CD14-positive monocyte (primary cell): ENCODE data around the gene IRAG1. TPM values are rescaled to one million over a fixed set of nuclear protein-coding genes. Genes with fewer than 3 reads are reported as not detected.

Source experiments
- DNase-seq, 3 donors: peaks; one replicate each; pipeline ENCODE4 v3.0.0-alpha.2; 2011 to 2022
- H2AFZ ChIP-seq: 2 replicates; pipeline ENCODE4 v1.6.0; 2012; ENCODE audit warnings: mild to moderate bottlenecking, low read depth, low read length, inconsistent platforms; ENCODE audit not compliant: insufficient read depth, poor library complexity, severe bottlenecking
- H3K27ac ChIP-seq, 2 donors: 1 replicate in 1 of 2; 2 replicates in 1 of 2; pipeline ENCODE4 v1.5.1; 2012 to 2013; ENCODE audit warnings: low read length in 2 of 2, control low read depth in 1 of 2, inconsistent platforms in 1 of 2, low read depth in 1 of 2, mild to moderate bottlenecking in 1 of 2
- H3K27me3 ChIP-seq, 2 donors: one replicate each; pipeline versions ENCODE4 v1.6.0 to v1.6.1; 2011 to 2013; ENCODE audit warnings: low read length in 2 of 2; ENCODE audit not compliant: control insufficient read depth in 2 of 2, insufficient read depth in 2 of 2
- H3K36me3 ChIP-seq, 2 donors: replicated peaks in 1 of 2; 1 replicate in 1 of 2; 2 replicates in 1 of 2; pipeline versions ENCODE4 v1.5.1 to v1.6.1; 2012 to 2013; ENCODE audit warnings: low read length in 2 of 2, control low read depth in 1 of 2, inconsistent platforms in 1 of 2, mild to moderate bottlenecking in 1 of 2; ENCODE audit not compliant: insufficient read depth in 2 of 2, control insufficient read depth in 1 of 2
- H3K4me1 ChIP-seq, 2 donors: 1 replicate in 1 of 2; 2 replicates in 1 of 2; pipeline versions ENCODE4 v1.5.1 to v1.6.1; 2012 to 2013; ENCODE audit warnings: low read length in 2 of 2, control low read depth in 1 of 2, inconsistent platforms in 1 of 2, mild to moderate bottlenecking in 1 of 2, moderate library complexity in 1 of 2; ENCODE audit not compliant: insufficient read depth in 2 of 2, control insufficient read depth in 1 of 2
- H3K4me2 ChIP-seq: replicated peaks from 2 replicates; pipeline ENCODE3; 2012; ENCODE audit warnings: low read length, moderate library complexity, mild to moderate bottlenecking; ENCODE audit not compliant: poor library complexity, severe bottlenecking; ENCODE audit errors: extremely low read depth
- H3K4me3 ChIP-seq, 3 experiments: fragments of 200-600 bp in 1 of 3; sonication (generic) in 1 of 3; replicated peaks in 1 of 3; 1 replicate in 2 of 3; 2 replicates in 1 of 3; pipeline ENCODE4 v1.5.1; 2011 to 2013; ENCODE audit warnings: low read length in 3 of 3, mild to moderate bottlenecking in 3 of 3, control low read depth in 2 of 3, low read depth in 2 of 3, inconsistent platforms in 1 of 3, moderate library complexity in 1 of 3
- H3K79me2 ChIP-seq: 2 replicates; pipeline ENCODE4 v1.6.0; 2012; ENCODE audit warnings: mild to moderate bottlenecking, control low read depth, inconsistent platforms, low read length, moderate library complexity; ENCODE audit not compliant: insufficient read depth
- H3K9ac ChIP-seq: 2 replicates; pipeline ENCODE4 v1.6.0; 2017; ENCODE audit warnings: low read length, mild to moderate bottlenecking; ENCODE audit not compliant: insufficient read depth, poor library complexity, severe bottlenecking
- H3K9me3 ChIP-seq, 2 donors: replicated peaks in 1 of 2; 1 replicate in 1 of 2; 2 replicates in 1 of 2; pipeline versions ENCODE4 v1.5.1 to v1.6.1; 2012 to 2013; ENCODE audit warnings: low read length in 2 of 2, control low read depth in 1 of 2; ENCODE audit not compliant: control insufficient read depth in 1 of 2, insufficient read depth in 1 of 2
- H4K20me1 ChIP-seq: 2 replicates; pipeline ENCODE4 v1.6.0; 2012; ENCODE audit warnings: mild to moderate bottlenecking, low read length, control low read depth, moderate library complexity; ENCODE audit not compliant: insufficient read depth
- H3K27ac Mint-ChIP-seq, 7 donors: one replicate each; pipeline ENCODE4 v1.8.0; 2020; ENCODE audit warnings: mild to moderate bottlenecking in 7 of 7, mixed read lengths in 7 of 7, moderate library complexity in 6 of 7, inconsistent platforms in 2 of 7
- H3K27me3 Mint-ChIP-seq, 3 donors: one replicate each; pipeline ENCODE4 v1.8.0; 2021 to 2022; ENCODE audit warnings: low read depth in 3 of 3, mild to moderate bottlenecking in 3 of 3, mixed read lengths in 3 of 3, moderate library complexity in 3 of 3, inconsistent platforms in 1 of 3
- H3K36me3 Mint-ChIP-seq, 2 donors: one replicate each; pipeline ENCODE4 v1.8.0; 2020; ENCODE audit warnings: mixed read lengths in 2 of 2, inconsistent platforms in 1 of 2, mild to moderate bottlenecking in 1 of 2
- H3K4me1 Mint-ChIP-seq: one replicate; pipeline ENCODE4 v1.8.0; 2020; ENCODE audit warnings: mild to moderate bottlenecking, mixed read lengths
- H3K4me3 Mint-ChIP-seq, 2 donors: one replicate each; pipeline ENCODE4 v1.8.0; 2020; ENCODE audit warnings: mild to moderate bottlenecking in 2 of 2, mixed read lengths in 2 of 2, moderate library complexity in 1 of 2
- H3K9me3 Mint-ChIP-seq, 7 donors: one replicate each; pipeline ENCODE4 v1.8.0; 2020 to 2022; ENCODE audit warnings: mixed read lengths in 7 of 7, mild to moderate bottlenecking in 6 of 7, moderate library complexity in 6 of 7, inconsistent platforms in 2 of 7
- WGBS: methylation state at CpG from one replicate; pipeline ENCODE4 v1.1.5; 2013; ENCODE audit warnings: missing lambda C conversion rate; ENCODE audit not compliant: insufficient coverage; 5-methylcytosine and 5-hydroxymethylcytosine counted together
- intact Hi-C, 2 donors: fragments of 100-400 bp; cut with micrococcal nuclease; formaldehyde crosslinking; loops; one replicate each; pipeline versions ENCODE4 v1.15.0 to v1.15.1; 2023
- polyA plus RNA-seq, 3 donors: library from polyadenylated mRNA; depleted of rRNA in 1 of 3; unstranded in 2 of 3; stranded (reverse) in 1 of 3; fragments of 300-500 nt in 2 of 3; fragments of >200 nt in 1 of 3; fragmentation: Illumina TruSeq in 2 of 3; gene quantifications; 1 replicate in 2 of 3; 2 replicates in 1 of 3; pipeline ENCODE4 v1.2.3, GENCODE V29; 2012 to 2021
- TF ChIP-seq, protein P1 (sequence below): fragments of 200-600 bp; IDR thresholded peaks from one replicate; pipeline ENCODE4 v1.8.0; 2022; ENCODE audit warnings: antibody characterized with exemption, mild to moderate bottlenecking

IRAG1 gene
- polyA plus RNA-seq, 3 donors = 3.0 to 4.9 (median 3.3) TPM

- Mint-ChIP-seq H3K36me3 (no peaks in the 10 kb centered on the region), H3K27ac (peak overlapping the region in 2 of 7 donors; percentile 4 to 7), H3K27me3 (peaks cover 6 to 16% (median 6%) of the 10 kb centered on the region in 3 donors), H3K9me3 (peaks cover 0 to 5% (median 0%) of the 10 kb centered on the region in 7 donors), H3K4me1 (peaks cover 40% of the 10 kb centered on the region), H3K4me3 (peak overlapping the region in 1 of 2 donors; percentile 85)
- Histone ChIP-seq H3K9me3 (no peaks in the 10 kb centered on the region), H3K27ac (no peak overlapping the region), H3K36me3 (no peaks in the 10 kb centered on the region), H3K4me2 (peak overlapping the region; percentile 55), H3K4me3 (peak overlapping the region in 1 of 3 experiments; percentile 43), H3K9ac (no peak overlapping the region), H3K4me1 (peaks cover 34 to 44% of the 10 kb centered on the region in 2 donors), H3K27me3 (no peaks in the 10 kb centered on the region), H2AFZ (peak overlapping the region; percentile 51), H4K20me1 (no peaks in the 10 kb centered on the region), H3K79me2 (no peaks in the 10 kb centered on the region)
- peak in 2 of 3 donors; percentile 14 to 32 for DNase-seq
- 8% methylated on average over 5 of the region's 6 CpGs for WGBS
- TF ChIP-seq, protein P1, sequence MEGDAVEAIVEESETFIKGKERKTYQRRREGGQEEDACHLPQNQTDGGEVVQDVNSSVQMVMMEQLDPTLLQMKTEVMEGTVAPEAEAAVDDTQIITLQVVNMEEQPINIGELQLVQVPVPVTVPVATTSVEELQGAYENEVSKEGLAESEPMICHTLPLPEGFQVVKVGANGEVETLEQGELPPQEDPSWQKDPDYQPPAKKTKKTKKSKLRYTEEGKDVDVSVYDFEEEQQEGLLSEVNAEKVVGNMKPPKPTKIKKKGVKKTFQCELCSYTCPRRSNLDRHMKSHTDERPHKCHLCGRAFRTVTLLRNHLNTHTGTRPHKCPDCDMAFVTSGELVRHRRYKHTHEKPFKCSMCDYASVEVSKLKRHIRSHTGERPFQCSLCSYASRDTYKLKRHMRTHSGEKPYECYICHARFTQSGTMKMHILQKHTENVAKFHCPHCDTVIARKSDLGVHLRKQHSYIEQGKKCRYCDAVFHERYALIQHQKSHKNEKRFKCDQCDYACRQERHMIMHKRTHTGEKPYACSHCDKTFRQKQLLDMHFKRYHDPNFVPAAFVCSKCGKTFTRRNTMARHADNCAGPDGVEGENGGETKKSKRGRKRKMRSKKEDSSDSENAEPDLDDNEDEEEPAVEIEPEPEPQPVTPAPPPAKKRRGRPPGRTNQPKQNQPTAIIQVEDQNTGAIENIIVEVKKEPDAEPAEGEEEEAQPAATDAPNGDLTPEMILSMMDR = no peak
- intact Hi-C loops = loop anchor here in 1 of 2 donors (10.0 kb wide), 2 partner anchors 50 to 270 kb away; no protein-coding TSS in a partner anchor
Observed at GRCh38 chr11:10674440-10674855, 19.1 kb downstream of the IRAG1 start.

DNA sequence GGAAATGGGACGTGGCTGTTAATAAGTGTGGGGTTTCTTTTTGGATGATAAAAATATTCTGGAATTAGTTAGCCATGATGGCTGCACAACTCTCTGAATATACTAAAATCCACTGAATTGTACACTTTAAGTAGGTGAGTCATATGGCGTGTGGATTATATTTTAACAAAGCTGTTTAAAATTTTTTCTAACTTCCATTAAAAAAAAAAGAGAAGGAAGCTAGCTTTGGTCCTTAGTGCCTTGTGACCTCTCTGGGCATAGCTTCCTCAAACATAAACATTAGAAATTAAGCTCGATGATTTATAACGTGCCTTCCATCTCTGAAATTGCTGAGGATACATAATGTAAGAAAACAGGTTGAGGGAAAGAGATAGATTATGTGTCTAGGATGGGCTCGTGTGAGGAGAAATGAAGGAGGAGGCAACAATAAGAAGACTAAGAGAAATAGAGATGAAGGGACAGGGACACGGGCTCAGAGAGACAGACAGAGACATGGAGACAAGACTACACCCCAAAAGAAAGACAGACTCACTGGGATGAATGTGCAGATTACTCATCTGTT lies 20.0 kb downstream of the IRAG1 start:
- Histone ChIP-seq H3K36me3 (no peaks in the 10 kb centered on the region), H3K9me3 (no peaks in the 10 kb centered on the region), H2AFZ (no peak overlapping the region), H3K9ac (peak overlapping the region; percentile 18), H3K27ac (peak overlapping the region in 1 of 2 donors; percentile 43), H3K4me2 (peak overlapping the region; percentile 49), H3K4me1 (peaks cover 34 to 44% of the 10 kb centered on the region in 2 donors), H3K79me2 (no peaks in the 10 kb centered on the region), H3K4me3 (peak overlapping the region in 1 of 3 experiments; percentile 46), H4K20me1 (no peaks in the 10 kb centered on the region), H3K27me3 (no peaks in the 10 kb centered on the region)
- H3K27me3 Mint-ChIP-seq = peaks cover 6 to 14% (median 8%) of the 10 kb centered on the region in 3 donors
- H3K9me3 Mint-ChIP-seq = peaks cover 0 to 5% (median 0%) of the 10 kb centered on the region in 7 donors
- H3K27ac Mint-ChIP-seq = peak overlapping the region in 5 of 7 donors; percentile 5 to 90 (median 28)
- TF ChIP-seq, protein P1 = no peak
- no peaks in the 10 kb centered on the region for H3K36me3 Mint-ChIP-seq
- peak; percentile 55 to 68 (median 64) for DNase-seq
- H3K4me1 Mint-ChIP-seq = peaks cover 40% of the 10 kb centered on the region
- WGBS = no CpG with 5 or more reads among the region's 6 CpGs
- peak overlapping the region; percentile 40 to 79 for H3K4me3 Mint-ChIP-seq
- intact Hi-C loops = loop anchor here in 1 of 2 donors (10.0 kb wide), 2 partner anchors 51 to 269 kb away; no protein-coding TSS in a partner anchor
